ENCODE results near the gene BCAS3.

BCAS3 gene

DNA sequence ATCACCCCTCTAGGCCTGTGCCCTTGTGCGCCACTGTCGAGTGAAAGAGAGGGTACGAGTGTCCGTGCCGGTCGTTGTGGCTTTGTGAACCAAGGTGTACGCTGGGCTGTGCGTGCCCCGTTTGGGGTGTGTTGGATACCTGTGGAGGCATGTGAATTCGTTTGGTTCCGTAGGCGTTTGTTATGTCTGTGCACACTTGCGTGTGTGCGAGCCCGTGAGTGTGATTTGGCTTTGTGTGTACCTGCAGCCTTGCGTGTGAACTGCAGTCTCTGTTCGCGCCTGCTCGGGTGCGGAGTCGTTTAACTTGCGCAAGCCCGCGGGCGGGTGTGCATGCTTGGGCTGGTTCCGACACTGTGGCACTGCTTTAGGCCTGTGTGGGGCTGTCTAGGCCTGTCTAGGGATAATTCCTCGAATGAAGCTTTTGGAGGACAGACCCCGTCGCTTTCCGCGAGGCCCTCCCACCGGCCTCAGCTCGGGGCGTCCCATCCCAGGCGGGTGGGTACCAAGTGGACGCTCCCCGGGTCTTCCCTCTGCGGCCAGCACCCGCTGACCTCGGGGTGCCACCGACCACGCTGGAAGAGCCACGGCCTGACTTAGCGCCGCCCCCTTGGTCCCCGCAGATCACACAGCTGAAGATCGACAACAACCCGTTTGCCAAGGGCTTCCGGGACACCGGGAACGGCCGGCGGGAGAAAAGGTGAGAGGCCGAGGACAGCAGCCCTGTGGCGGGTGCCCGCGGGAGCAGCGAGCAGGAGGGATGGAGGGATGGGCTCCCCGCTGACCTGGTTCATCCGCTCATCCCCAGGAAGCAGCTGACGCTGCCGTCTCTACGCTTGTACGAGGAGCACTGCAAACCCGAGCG is 726.4 kb downstream of the BCAS3 start:
- Histone ChIP-seq H3K4me3 (ENCODE audit: low read length in 2 of 2) (peak overlapping the region in 1 of 2 donors; percentile 35), H3K9ac (ENCODE audit: low read length in 2 of 2) (no peak overlapping the region), H3K36me3 (ENCODE audit: control insufficient read depth in 2 of 2, insufficient read depth in 2 of 2, low read length in 2 of 2) (no peaks in the 10 kb centered on the region), H3K27me3 (ENCODE audit: control insufficient read depth in 1 of 2, insufficient read depth in 2 of 2, low read length in 2 of 2) (peaks cover 65 to 86% of the 10 kb centered on the region in 2 donors), H3K27ac (ENCODE audit: low read length) (no peak overlapping the region), H3K4me1 (ENCODE audit: control insufficient read depth, insufficient read depth, low read length) (peaks cover 36% of the 10 kb centered on the region), H3K9me3 (ENCODE audit: control insufficient read depth in 2 of 2, low read length in 2 of 2) (no peaks in the 10 kb centered on the region)

DNA sequence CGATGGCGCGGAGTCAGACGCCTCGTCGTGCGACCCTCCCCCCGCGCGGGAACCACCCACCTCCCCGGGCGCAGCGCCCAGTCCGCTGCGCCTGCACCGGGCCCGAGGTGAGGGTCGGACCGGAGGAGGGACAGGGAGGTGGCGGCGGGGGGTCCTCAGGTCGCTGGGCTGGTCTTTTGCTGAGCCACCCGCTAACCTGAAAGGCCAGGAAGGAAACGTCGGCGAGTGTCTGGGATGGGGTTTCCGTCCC is 726.9 kb downstream of the BCAS3 start:
- H3K9ac ChIP-seq (ENCODE audit: low read length in 2 of 2) = no peak overlapping the region
- peak overlapping the region in 1 of 2 donors; percentile 35 for H3K4me3 ChIP-seq (ENCODE audit: low read length in 2 of 2)
- no peak overlapping the region for H3K27ac ChIP-seq (ENCODE audit: low read length)
- peaks cover 65 to 84% of the 10 kb centered on the region in 2 donors for H3K27me3 ChIP-seq (ENCODE audit: control insufficient read depth in 1 of 2, insufficient read depth in 2 of 2, low read length in 2 of 2)
- peaks cover 35% of the 10 kb centered on the region for H3K4me1 ChIP-seq (ENCODE audit: control insufficient read depth, insufficient read depth, low read length)
- H3K36me3 ChIP-seq (ENCODE audit: control insufficient read depth in 2 of 2, insufficient read depth in 2 of 2, low read length in 2 of 2) = no peaks in the 10 kb centered on the region
- no peaks in the 10 kb centered on the region for H3K9me3 ChIP-seq (ENCODE audit: control insufficient read depth in 2 of 2, low read length in 2 of 2)

DNA sequence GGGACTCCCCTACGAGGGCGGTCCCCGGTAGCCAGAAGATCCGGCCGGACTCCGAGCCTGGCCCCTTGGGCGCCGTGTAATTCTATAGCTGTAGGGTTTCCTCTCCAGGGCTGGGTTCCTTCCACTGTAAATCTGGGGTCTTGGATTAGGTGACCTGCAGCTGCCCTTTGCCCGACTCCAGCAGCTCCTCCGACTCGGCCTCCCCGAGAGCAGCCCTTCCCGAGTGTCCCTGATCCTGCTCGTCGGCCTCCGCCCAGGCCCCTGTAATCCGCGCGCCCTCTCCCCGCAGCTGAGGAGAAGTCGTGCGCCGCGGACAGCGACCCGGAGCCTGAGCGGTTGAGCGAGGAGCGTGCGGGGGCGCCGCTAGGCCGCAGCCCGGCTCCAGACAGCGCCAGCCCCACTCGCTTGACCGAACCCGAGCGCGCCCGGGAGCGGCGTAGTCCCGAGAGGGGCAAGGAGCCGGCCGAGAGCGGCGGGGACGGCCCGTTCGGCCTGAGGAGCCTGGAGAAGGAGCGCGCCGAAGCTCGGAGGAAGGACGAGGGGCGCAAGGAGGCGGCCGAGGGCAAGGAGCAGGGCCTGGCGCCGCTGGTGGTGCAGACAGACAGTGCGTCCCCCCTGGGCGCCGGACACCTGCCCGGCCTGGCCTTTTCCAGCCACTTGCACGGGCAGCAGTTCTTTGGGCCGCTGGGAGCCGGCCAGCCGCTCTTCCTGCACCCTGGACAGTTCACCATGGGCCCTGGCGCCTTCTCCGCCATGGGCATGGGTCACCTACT is 727.4 kb downstream of the BCAS3 start:
- Histone ChIP-seq H3K4me3 (ENCODE audit: low read length in 2 of 2) (peak overlapping the region in 1 of 2 donors; percentile 35), H3K9ac (ENCODE audit: low read length in 2 of 2) (no peak overlapping the region), H3K27ac (ENCODE audit: low read length) (no peak overlapping the region), H3K4me1 (ENCODE audit: control insufficient read depth, insufficient read depth, low read length) (peaks cover 38% of the 10 kb centered on the region), H3K36me3 (ENCODE audit: control insufficient read depth in 2 of 2, insufficient read depth in 2 of 2, low read length in 2 of 2) (no peaks in the 10 kb centered on the region), H3K27me3 (ENCODE audit: control insufficient read depth in 1 of 2, insufficient read depth in 2 of 2, low read length in 2 of 2) (peaks cover 68 to 85% of the 10 kb centered on the region in 2 donors), H3K9me3 (ENCODE audit: control insufficient read depth in 2 of 2, low read length in 2 of 2) (no peaks in the 10 kb centered on the region)

DNA sequence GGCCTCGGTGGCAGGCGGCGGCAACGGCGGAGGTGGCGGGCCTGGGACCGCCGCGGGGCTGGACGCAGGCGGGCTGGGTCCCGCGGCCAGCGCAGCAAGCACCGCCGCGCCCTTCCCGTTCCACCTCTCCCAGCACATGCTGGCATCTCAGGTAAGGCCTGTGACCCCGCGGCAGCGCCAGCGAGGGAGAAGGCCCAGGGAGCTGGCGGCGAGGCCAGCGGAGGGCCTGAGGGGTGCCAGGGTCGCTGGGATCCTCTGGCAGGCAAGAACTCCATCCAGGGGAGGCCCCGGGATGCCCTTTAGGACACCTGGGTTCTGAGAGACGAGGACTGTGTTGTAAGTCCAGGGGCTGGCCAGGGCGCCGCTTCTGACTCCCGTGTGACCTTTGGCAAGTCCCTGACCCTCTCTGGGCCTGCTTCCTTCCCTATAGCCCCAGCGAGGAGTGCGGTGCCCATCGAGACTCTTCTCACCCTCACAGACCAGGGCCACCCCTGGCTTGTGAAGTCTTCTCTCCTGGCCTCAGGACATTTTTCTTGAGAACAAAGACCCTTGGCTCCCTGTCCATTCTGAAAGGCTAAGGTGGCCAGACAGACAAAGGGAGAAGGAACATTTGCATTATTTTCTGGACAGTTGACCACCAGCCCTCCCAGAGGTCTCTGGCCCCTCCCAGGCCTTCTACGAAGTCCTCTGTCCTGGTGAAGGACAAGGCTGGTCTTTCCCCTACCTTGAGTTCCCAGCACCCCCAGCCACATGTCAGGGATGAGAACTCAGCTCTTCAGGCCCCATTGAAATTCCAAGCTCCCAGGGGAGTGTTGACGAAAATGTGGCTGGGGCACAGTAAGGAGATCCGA is 728.3 kb downstream of the BCAS3 start:
- H3K4me1 ChIP-seq (ENCODE audit: control insufficient read depth, insufficient read depth, low read length) = peaks cover 41% of the 10 kb centered on the region
- H3K9me3 ChIP-seq (ENCODE audit: control insufficient read depth in 2 of 2, low read length in 2 of 2) = no peaks in the 10 kb centered on the region
- peak overlapping the region in 1 of 2 donors; percentile 22 for H3K4me3 ChIP-seq (ENCODE audit: low read length in 2 of 2)
- no peaks in the 10 kb centered on the region for H3K36me3 ChIP-seq (ENCODE audit: control insufficient read depth in 2 of 2, insufficient read depth in 2 of 2, low read length in 2 of 2)
- no peak overlapping the region for H3K27ac ChIP-seq (ENCODE audit: low read length)
- no peak overlapping the region for H3K9ac ChIP-seq (ENCODE audit: low read length in 2 of 2)
- peaks cover 72 to 87% of the 10 kb centered on the region in 2 donors for H3K27me3 ChIP-seq (ENCODE audit: control insufficient read depth in 1 of 2, insufficient read depth in 2 of 2, low read length in 2 of 2)

DNA sequence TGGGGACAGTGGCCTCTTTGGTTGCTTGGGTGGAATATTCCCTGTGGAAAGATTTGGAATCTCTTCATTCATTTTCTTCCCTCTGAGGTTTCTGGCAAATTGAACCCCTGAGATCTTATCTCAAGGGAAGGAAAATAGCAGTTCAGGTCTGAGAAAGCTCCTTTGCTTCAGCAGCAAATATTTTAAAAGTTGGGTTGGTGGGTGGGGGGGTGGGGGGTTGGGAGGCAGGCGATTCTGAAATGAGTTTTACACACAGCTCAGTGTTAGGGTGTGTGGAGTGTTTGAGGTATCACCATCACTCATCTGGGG is 728.8 kb downstream of the BCAS3 start:
- Histone ChIP-seq H3K27ac (ENCODE audit: low read length) (no peak overlapping the region), H3K4me1 (ENCODE audit: control insufficient read depth, insufficient read depth, low read length) (peaks cover 44% of the 10 kb centered on the region), H3K4me3 (ENCODE audit: low read length in 2 of 2) (no peak overlapping the region), H3K27me3 (ENCODE audit: control insufficient read depth in 1 of 2, insufficient read depth in 2 of 2, low read length in 2 of 2) (peaks cover 71 to 86% of the 10 kb centered on the region in 2 donors), H3K36me3 (ENCODE audit: control insufficient read depth in 2 of 2, insufficient read depth in 2 of 2, low read length in 2 of 2) (no peaks in the 10 kb centered on the region), H3K9me3 (ENCODE audit: control insufficient read depth in 2 of 2, low read length in 2 of 2) (no peaks in the 10 kb centered on the region), H3K9ac (ENCODE audit: low read length in 2 of 2) (no peak overlapping the region)

DNA sequence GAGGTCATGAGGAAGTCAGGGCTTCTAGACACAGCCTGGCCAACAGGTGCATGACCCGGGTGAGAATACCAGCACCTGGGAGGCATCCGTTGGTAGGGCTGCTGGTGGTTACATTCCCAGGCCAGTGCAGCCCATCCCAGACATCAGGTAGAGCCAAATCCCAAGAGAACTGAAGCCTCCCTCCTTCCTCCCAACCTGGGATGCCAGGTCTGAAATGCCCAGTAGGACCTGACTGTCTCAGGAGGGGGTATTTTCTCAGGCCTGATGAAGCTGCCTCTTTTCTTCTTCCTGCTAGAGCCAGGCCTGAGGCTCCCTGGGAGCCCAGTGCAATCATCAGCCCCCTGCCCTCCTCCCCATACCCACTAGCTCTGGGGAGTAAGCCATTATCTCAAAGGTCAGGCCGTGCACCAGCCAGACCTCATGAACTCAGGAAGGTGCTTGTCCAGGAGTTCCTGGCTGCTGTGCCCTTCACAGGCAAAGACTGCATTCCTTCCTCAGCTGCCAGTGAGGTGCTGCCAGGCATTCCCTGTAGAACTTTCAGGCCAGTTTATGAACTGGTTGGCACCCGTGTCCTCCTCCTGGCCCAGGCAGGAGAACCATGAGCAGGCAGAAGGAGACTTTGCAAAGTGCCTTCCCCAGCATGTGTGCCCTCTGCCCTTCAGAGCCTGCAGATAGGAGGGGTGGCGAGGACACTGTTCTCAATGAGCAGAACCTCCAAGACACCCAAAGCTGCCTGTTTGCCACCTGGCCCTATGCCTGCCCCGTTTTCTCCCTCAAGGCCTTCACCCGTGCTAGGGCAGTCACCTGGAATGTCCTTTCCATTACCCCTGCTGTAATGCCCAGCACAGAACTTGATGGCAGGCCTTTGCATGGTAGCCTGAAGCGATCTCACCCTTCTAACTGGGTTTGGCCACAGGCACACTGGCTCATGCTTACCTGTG is 729.6 kb downstream of the BCAS3 start:
- Histone ChIP-seq H3K9me3 (ENCODE audit: control insufficient read depth in 2 of 2, low read length in 2 of 2) (no peaks in the 10 kb centered on the region), H3K4me3 (ENCODE audit: low read length in 2 of 2) (peak overlapping the region in 1 of 2 donors; percentile 15), H3K27me3 (ENCODE audit: control insufficient read depth in 1 of 2, insufficient read depth in 2 of 2, low read length in 2 of 2) (peaks cover 64 to 87% of the 10 kb centered on the region in 2 donors), H3K27ac (ENCODE audit: low read length) (no peak overlapping the region), H3K36me3 (ENCODE audit: control insufficient read depth in 2 of 2, insufficient read depth in 2 of 2, low read length in 2 of 2) (no peaks in the 10 kb centered on the region), H3K9ac (ENCODE audit: low read length in 2 of 2) (no peak overlapping the region), H3K4me1 (ENCODE audit: control insufficient read depth, insufficient read depth, low read length) (peaks cover 51% of the 10 kb centered on the region)

DNA sequence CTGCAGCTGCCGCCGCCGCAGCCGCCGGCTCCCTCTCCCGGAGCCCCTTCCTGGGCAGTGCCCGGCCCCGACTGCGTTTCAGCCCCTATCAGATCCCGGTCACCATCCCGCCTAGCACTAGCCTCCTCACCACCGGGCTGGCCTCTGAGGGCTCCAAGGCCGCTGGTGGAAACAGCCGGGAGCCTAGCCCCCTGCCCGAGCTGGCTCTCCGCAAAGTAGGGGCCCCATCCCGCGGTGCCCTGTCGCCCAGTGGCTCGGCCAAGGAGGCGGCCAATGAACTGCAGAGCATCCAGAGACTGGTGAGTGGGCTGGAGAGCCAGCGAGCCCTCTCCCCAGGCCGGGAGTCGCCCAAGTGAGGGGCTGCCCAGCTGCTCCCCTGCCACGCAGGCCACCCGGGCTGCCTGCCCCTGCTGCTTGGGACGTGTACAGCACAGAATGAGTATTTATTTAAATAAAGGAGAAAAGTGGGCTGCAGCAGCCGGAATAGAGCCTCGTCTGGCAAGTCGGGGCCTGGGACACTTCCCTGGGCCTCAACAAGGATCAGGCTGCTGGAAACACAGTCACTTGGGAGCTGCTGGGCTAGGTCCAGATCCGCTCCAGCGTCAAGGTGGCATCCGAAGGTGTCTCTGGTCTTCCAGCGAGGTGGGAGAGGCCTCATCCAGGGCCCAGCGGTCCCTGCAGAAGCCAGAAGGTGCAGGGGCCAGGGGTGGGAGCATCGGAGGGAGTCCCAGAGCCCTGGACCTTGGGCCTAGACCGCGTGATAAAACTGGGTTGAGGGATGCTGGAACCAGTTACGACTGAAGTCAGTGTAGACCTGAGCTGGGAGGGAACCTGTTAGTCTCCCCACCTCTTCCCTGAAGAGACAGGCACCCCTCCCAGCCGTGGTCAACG is 730.7 kb downstream of the BCAS3 start:
- Histone ChIP-seq H3K36me3 (ENCODE audit: control insufficient read depth in 2 of 2, insufficient read depth in 2 of 2, low read length in 2 of 2) (no peaks in the 10 kb centered on the region), H3K27me3 (ENCODE audit: control insufficient read depth in 1 of 2, insufficient read depth in 2 of 2, low read length in 2 of 2) (peaks cover 56 to 84% of the 10 kb centered on the region in 2 donors), H3K4me1 (ENCODE audit: control insufficient read depth, insufficient read depth, low read length) (peaks cover 55% of the 10 kb centered on the region), H3K9ac (ENCODE audit: low read length in 2 of 2) (no peak overlapping the region), H3K4me3 (ENCODE audit: low read length in 2 of 2) (peak overlapping the region in 1 of 2 donors; percentile 74), H3K27ac (ENCODE audit: low read length) (no peak overlapping the region), H3K9me3 (ENCODE audit: control insufficient read depth in 2 of 2, low read length in 2 of 2) (no peaks in the 10 kb centered on the region)

DNA sequence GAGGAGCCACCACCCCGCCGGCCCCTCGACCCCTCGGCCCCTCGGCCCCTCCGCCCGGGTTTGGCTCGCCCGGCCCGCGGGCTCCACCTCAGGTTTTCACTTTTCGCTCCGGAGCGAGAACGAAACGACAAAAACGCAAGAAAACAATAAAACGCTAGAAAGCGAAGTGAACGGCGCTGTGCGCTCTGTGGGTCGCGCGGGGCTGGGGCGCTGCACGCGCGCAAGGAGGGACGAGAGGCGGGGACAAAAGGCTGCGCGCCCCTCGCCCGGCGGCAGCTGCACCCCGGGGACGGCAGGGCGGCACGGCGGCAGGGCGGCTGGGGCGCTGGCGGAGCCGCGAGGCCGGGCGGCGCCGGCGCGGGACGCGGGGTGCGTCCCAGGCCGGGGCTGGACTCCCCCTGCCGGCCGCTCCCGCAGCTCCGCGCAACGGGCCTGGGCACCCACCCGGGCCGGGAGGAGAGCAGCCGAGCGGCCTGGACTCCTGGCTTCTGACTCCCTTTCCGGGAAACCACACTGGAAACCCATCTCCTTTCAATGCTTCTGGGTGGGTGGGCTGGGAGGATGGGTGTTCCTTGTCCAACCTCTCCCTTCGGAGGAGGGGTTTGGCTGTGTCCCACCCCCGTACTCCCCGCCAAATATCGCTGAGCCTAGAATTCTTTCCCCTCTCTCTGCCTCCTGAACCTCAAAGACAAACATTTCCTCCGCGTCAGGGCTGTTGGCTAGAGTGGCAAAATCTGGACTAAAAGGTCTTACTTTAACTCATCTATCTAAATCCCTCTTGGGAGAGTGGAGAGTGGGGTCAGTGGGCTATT is 731.9 kb downstream of the BCAS3 start:
- H3K4me1 ChIP-seq (ENCODE audit: control insufficient read depth, insufficient read depth, low read length) = peaks cover 47% of the 10 kb centered on the region
- H3K4me3 ChIP-seq (ENCODE audit: low read length in 2 of 2) = peak overlapping the region; percentile 40 to 74
- no peak overlapping the region for H3K27ac ChIP-seq (ENCODE audit: low read length)
- no peak overlapping the region for H3K9ac ChIP-seq (ENCODE audit: low read length in 2 of 2)
- peaks cover 45 to 76% of the 10 kb centered on the region in 2 donors for H3K27me3 ChIP-seq (ENCODE audit: control insufficient read depth in 1 of 2, insufficient read depth in 2 of 2, low read length in 2 of 2)
- H3K9me3 ChIP-seq (ENCODE audit: control insufficient read depth in 2 of 2, low read length in 2 of 2) = no peaks in the 10 kb centered on the region
- no peaks in the 10 kb centered on the region for H3K36me3 ChIP-seq (ENCODE audit: control insufficient read depth in 2 of 2, insufficient read depth in 2 of 2, low read length in 2 of 2)
